ENCODE measurements around the gene CELF4.

The CELF4 gene

GRCh38 chr18:37274309-37275236 is 291.0 kb downstream of the CELF4 start:
- DNase-seq: no peak

- no peak for DNase-seq
Measured at GRCh38 chr18:37272841-37273240, 292.8 kb downstream of the CELF4 start.

- DNase-seq: no peak
Measured at GRCh38 chr18:37272226-37272625, 293.4 kb downstream of the CELF4 start.

GRCh38 chr18:37270666-37271052 is 294.9 kb downstream of the CELF4 start:
- DNase-seq: no peak

- peak; percentile 57 for DNase-seq
Measured at GRCh38 chr18:37270038-37270665, 295.4 kb downstream of the CELF4 start.

GRCh38 chr18:37266290-37266689 is 299.3 kb downstream of the CELF4 start:
- DNase-seq: no peak

GRCh38 chr18:37265382-37265781 is 300.2 kb downstream of the CELF4 start:
- DNase-seq: no peak

- DNase-seq: no peak
Measured at GRCh38 chr18:37264956-37265355, 300.6 kb downstream of the CELF4 start.

GRCh38 chr18:37261988-37262387 is 303.6 kb downstream of the CELF4 start:
- DNase-seq: no peak

- DNase-seq: no peak
Measured at GRCh38 chr18:37261246-37261840, 304.3 kb downstream of the CELF4 start.

- DNase-seq: no peak
Measured at GRCh38 chr18:37260367-37261093, 305.1 kb downstream of the CELF4 start.

- no peak for DNase-seq
Measured at GRCh38 chr18:37259711-37260110, 305.9 kb downstream of the CELF4 start.

GRCh38 chr18:37258819-37259218 is 306.8 kb downstream of the CELF4 start:
- DNase-seq: no peak

GRCh38 chr18:37258131-37258530 is 307.5 kb downstream of the CELF4 start:
- no peak for DNase-seq

- DNase-seq: no peak
Measured at GRCh38 chr18:37254973-37255372, 310.6 kb downstream of the CELF4 start.

- no peak for DNase-seq
Measured at GRCh38 chr18:37254236-37254754, 311.3 kb downstream of the CELF4 start.

- DNase-seq: no peak
Measured at GRCh38 chr18:37253394-37254235, 312.0 kb downstream of the CELF4 start.

GRCh38 chr18:37252854-37253393 is 312.7 kb downstream of the CELF4 start:
- no peak for DNase-seq

- no peak for DNase-seq
Measured at GRCh38 chr18:37252342-37252741, 313.3 kb downstream of the CELF4 start.

- DNase-seq: no peak
Measured at GRCh38 chr18:37251679-37252078, 313.9 kb downstream of the CELF4 start.

- no peak for DNase-seq
Measured at GRCh38 chr18:37249895-37250618, 315.5 kb downstream of the CELF4 start.
